ENCODE data around the gene SERHL2. TPM values are rescaled to one million over a fixed set of nuclear protein-coding genes. Genes with fewer than 3 reads are reported as not detected.
A peak's percentile ranks its signal among the peaks of the same experiment; 100 is the strongest.
"Not testable (repeated sequence)": the region's sequence is repeated elsewhere in the genome, so short reads cannot be mapped to it uniquely, and the experiment has no call there.

SERHL2 gene
- total and polyA plus RNA-seq, 2 experiments from 2014 or later: 2.7 to 5.2 TPM

- TF ChIP-seq CTCF (IDR thresholded peaks at IDR 0.05; ENCODE audit: low read depth, low read length): no peak
- no peaks in the 10 kb centered on the region for H3K27me3 ChIP-seq
- H3K9me3 ChIP-seq (ENCODE audit: low read depth): no peaks in the 10 kb centered on the region
- H3K36me3 ChIP-seq: peaks cover 27% of the 10 kb centered on the region
- H3K4me3 ChIP-seq: no peak overlapping the region
- peak; percentile 39 to 63 for DNase-seq (ENCODE audit: low read depth in 1 of 2, low spot score in 1 of 2)
- peaks cover 16% of the 10 kb centered on the region for H3K4me1 ChIP-seq (ENCODE audit: low read depth)
- peak overlapping the region; percentile 60 for H3K27ac ChIP-seq
Measured at GRCh38 chr22:42604403-42604802, 50.6 kb downstream of the SERHL2 start.

- not testable (repeated sequence) for H3K36me3 ChIP-seq, H3K27ac ChIP-seq
- peaks cover 16% of the 10 kb centered on the region for H3K4me1 ChIP-seq (ENCODE audit: low read depth)
Measured at GRCh38 chr22:42607641-42608040, 53.9 kb downstream of the SERHL2 start.

GRCh38 chr22:42608136-42608822 is 54.5 kb downstream of the SERHL2 start:
- Histone ChIP-seq H3K4me3 (no peak overlapping the region), H3K4me1 (ENCODE audit: low read depth) (peaks cover 19% of the 10 kb centered on the region), H3K36me3 (no peaks in the 10 kb centered on the region), H3K9me3 (ENCODE audit: low read depth) (no peaks in the 10 kb centered on the region), H3K27me3 (no peaks in the 10 kb centered on the region), H3K27ac (peak overlapping the region; percentile 65)
- TF ChIP-seq CTCF (IDR thresholded peaks at IDR 0.05; ENCODE audit: low read depth, low read length): no peak
- no peak for DNase-seq (ENCODE audit: low read depth in 1 of 2, low spot score in 1 of 2)

More at GRCh38 chr22:42607641-42608040, 53.9 kb downstream of the SERHL2 start:
- H3K27me3 ChIP-seq; DNase-seq (ENCODE audit: low read depth in 1 of 2, low spot score in 1 of 2); H3K4me3 ChIP-seq; H3K9me3 ChIP-seq (ENCODE audit: low read depth): not testable (repeated sequence)

GRCh38 chr22:42608823-42609361 is 55.1 kb downstream of the SERHL2 start:
- Histone ChIP-seq H3K4me1 (ENCODE audit: low read depth) (peaks cover 17% of the 10 kb centered on the region), H3K27ac (peak overlapping the region; percentile 65), H3K36me3 (no peaks in the 10 kb centered on the region), H3K9me3 (ENCODE audit: low read depth) (no peaks in the 10 kb centered on the region), H3K4me3 (no peak overlapping the region), H3K27me3 (no peaks in the 10 kb centered on the region)
- no peak for TF ChIP-seq CTCF (IDR thresholded peaks at IDR 0.05; ENCODE audit: low read depth, low read length)
- peak in 1 of 2 donors; percentile 66 for DNase-seq (ENCODE audit: low read depth in 1 of 2, low spot score in 1 of 2)

- peak in 1 of 2 donors; percentile 40 for DNase-seq (ENCODE audit: low read depth in 1 of 2, low spot score in 1 of 2)
- Histone ChIP-seq H3K9me3 (ENCODE audit: low read depth) (no peaks in the 10 kb centered on the region), H3K4me1 (ENCODE audit: low read depth) (peaks cover 8% of the 10 kb centered on the region), H3K4me3 (no peak overlapping the region), H3K36me3 (no peaks in the 10 kb centered on the region), H3K27me3 (no peaks in the 10 kb centered on the region), H3K27ac (peak overlapping the region; percentile 22)
- no peak for TF ChIP-seq CTCF (IDR thresholded peaks at IDR 0.05; ENCODE audit: low read depth, low read length)
Measured at GRCh38 chr22:42610186-42610585, 56.4 kb downstream of the SERHL2 start.

GRCh38 chr22:42611051-42611450 is 57.3 kb downstream of the SERHL2 start:
- H3K4me1 ChIP-seq (ENCODE audit: low read depth): peaks cover 8% of the 10 kb centered on the region
- no peaks in the 10 kb centered on the region for H3K9me3 ChIP-seq (ENCODE audit: low read depth)
- no peak overlapping the region for H3K4me3 ChIP-seq
- H3K27me3 ChIP-seq: no peaks in the 10 kb centered on the region
- no peak for TF ChIP-seq CTCF (IDR thresholded peaks at IDR 0.05; ENCODE audit: low read depth, low read length)
- no peaks in the 10 kb centered on the region for H3K36me3 ChIP-seq
- peak in 1 of 2 donors; percentile 26 for DNase-seq (ENCODE audit: low read depth in 1 of 2, low spot score in 1 of 2)
- no peak overlapping the region for H3K27ac ChIP-seq

Data from cardiac muscle cell (in vitro differentiated cells and primary cell).